HG03097 (cell line): ENCODE measurements around the gene PDIA4.
"Not testable (repeated sequence)": the region's sequence is repeated elsewhere in the genome, so short reads cannot be mapped to it uniquely, and the experiment has no call there.

Experiments used
- ATAC-seq: cut with Tn5 transposase; IDR thresholded peaks from one replicate; pipeline ENCODE4 v1.9.1; 2021; ENCODE audit not compliant: unreplicated experiment, low FRiP score

Gene PDIA4, protein sequence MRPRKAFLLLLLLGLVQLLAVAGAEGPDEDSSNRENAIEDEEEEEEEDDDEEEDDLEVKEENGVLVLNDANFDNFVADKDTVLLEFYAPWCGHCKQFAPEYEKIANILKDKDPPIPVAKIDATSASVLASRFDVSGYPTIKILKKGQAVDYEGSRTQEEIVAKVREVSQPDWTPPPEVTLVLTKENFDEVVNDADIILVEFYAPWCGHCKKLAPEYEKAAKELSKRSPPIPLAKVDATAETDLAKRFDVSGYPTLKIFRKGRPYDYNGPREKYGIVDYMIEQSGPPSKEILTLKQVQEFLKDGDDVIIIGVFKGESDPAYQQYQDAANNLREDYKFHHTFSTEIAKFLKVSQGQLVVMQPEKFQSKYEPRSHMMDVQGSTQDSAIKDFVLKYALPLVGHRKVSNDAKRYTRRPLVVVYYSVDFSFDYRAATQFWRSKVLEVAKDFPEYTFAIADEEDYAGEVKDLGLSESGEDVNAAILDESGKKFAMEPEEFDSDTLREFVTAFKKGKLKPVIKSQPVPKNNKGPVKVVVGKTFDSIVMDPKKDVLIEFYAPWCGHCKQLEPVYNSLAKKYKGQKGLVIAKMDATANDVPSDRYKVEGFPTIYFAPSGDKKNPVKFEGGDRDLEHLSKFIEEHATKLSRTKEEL

DNA sequence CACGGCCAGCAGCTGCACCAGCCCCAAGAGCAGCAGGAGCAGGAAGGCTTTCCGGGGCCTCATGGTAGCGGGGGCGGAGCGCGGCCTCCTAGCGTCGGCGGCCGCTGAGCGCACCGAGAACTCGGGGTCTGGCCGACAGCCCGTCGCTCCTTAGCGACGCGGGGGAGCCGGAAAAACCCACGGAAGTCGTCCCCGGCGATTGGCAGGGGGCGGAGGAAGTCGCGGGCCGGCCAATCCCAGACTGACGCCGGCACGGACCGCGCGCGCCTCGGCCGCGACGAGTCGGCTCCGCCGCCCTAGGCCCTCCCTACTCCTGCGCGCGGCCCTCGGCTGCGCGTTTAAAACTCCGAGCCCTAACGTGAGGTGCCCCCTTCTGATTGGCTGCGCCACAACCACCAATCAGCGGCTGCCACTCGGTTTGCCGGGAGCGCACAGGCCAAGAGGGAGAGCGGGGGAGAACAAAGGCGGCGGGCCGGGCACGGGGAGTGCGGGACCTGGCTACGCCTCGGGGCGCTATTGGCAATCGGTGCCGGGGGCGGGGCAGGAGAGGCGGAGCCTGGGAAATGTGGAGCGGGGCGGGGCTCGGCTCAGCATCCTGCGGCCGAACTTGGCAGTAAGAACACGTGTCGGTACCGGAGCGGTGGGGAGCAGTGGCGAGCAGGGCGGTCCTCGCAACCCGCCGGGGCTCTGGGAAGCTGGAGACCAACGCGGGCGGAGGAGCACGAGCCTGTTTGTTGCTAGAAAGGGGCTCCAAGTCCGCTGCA is at the start of gene PDIA4:
Gene PDIA4 (minus strand): TSS at position 160 of the 764 bp plus-strand sequence. CDS start 97 bp downstream, at position 63.
- peak; percentile 94 for ATAC-seq

DNA sequence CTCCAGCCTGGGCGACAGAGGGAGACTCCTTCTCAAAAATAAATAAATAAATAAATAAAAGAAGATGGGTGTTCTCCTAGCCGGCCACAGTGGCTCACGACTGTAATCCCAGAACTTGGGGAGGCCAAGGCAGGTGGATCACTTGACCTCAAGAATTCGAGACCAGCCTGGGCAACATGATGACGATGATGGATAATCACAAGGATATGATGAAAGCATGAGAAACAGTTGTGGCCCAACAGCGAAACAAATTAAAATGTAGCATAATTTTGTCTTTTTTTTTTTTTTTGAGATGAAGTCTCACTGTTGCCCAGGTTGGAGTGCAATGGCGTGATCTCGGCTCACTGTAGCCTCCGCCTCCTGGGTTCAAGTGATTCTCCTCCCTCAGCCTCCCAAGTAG is 49.3 kb upstream of the PDIA4 start:
- ATAC-seq = no peak

DNA sequence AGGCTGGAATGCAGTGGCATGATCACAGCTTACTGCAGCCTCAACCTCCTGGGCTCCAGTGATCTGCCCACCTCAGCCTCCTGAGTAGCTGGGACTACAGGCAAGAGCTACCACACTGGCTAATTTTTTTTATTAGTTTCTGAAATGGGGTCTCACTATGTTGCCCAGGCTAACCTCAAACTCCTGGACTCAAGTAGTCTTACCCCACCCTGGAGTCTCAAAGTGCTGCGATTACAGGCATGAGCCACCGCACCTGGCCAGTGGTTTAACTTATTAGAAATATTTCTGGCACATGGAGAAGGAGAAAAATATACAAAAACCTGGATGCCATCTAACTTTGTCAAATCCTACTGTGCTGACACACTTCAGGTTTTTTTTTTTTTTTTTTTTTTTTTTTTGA is 47.0 kb upstream of the PDIA4 start:
- ATAC-seq = no peak

DNA sequence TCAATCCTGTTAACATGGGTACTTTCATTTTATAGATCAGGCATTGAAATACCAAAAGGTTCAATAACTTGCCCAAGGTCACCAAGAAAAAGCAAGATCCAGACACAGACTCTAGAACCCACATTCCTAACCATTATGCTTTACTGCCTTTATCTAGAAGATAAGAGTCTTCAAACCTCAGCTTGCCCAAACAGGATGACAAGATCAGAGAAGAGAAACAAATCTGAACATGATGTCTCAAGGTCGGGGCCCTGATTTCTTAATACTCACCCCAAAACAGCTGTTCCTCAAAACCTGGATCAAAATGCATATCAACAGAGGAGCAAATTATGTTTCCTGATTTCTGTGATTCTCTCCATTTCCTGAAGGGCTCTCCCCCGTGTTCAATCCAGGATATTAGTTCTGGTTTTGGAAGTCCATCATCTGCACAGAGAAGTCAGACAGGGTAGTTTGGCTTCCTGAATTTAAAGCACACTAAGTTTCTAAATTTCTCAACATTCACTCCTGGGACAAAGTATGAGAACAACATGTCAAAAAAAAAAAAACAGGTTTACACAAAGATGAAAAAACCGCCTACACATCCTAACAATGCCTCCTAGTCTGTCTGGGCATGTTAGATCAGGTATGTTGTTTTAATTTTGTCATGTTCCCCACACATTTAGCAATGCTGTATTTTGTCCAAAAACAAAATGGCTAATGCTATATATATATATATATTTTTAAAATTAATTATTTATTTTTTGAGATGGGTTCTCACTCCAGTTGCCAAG is 46.0 kb upstream of the PDIA4 start:
- ATAC-seq = no peak

DNA sequence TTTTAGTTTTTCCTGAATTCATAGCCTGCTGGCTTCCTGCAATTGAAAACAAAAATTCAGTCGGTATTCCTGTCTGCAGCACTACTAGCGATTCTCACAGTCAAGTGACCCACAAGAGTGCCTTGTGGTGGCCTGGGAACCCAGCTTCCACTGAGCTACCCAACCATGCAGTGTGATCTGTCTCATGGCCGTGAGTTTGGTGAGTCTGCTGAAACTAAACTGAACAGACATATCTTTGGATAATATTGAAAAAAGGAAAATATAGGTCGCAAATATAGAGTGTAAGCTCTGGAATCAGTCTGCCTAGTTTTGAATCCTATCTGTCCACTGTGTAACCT is 44.1 kb upstream of the PDIA4 start:
- ATAC-seq = no peak

DNA sequence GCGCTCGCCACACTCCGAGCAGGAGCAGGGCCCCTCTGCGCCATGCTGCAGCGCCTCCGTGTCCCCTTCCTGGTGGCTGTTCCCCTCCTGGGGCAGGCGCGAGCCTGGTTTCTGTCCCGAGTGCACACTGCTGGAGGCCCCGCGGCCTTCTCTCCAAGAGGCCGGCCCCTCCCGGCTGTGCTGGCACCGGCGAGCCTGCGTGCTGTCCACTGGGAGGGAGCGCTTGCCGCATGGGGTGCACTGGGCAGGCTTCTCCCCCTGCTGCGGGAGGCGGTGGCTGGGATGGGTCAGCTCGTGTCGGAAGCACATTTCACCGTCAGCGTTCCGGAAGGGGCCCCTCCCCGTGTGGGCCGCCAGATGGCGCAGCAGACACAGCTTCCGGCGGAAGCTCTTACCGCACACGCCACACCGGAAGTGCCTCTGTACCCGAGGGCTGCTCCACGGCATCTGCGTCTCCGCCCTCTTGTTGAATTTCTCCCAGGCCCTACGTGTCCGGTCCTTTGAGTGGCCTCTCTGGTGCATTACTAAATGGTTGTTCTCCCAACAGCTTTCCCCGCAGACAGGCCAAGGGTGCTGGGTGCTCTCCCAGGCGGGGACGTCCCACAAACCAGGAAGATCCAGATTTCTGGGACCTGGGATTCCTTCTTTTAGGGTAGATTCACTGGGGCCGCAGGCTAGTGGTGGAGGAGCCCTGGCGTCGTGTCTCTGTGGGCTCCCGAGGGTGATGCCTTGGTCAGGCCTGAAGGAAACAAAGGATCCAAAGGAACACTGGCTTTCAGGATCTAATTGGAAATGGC is 43.5 kb upstream of the PDIA4 start:
- no peak for ATAC-seq

DNA sequence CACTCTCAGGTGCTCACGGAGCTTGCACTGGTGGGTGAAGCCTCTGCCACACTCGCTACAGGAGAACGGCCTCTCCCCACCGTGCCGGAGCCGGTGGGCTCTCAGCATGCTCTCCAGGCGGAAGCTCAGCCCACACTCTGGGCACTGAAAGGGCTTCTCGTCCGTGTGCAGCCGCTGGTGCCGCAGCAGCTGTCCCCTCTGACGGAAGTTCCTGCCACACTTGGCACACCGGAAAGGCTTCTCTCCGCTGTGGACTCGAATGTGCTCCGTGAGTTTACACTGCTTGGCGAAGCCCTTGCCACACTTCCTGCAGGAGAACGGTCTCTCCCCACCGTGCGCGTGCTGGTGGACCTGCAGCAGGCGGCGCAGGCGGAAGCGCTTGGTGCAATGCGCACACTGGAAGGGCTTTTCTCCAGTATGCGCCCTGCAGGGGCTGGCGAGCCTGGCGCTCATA is 42.9 kb upstream of the PDIA4 start:
- ATAC-seq = no peak

DNA sequence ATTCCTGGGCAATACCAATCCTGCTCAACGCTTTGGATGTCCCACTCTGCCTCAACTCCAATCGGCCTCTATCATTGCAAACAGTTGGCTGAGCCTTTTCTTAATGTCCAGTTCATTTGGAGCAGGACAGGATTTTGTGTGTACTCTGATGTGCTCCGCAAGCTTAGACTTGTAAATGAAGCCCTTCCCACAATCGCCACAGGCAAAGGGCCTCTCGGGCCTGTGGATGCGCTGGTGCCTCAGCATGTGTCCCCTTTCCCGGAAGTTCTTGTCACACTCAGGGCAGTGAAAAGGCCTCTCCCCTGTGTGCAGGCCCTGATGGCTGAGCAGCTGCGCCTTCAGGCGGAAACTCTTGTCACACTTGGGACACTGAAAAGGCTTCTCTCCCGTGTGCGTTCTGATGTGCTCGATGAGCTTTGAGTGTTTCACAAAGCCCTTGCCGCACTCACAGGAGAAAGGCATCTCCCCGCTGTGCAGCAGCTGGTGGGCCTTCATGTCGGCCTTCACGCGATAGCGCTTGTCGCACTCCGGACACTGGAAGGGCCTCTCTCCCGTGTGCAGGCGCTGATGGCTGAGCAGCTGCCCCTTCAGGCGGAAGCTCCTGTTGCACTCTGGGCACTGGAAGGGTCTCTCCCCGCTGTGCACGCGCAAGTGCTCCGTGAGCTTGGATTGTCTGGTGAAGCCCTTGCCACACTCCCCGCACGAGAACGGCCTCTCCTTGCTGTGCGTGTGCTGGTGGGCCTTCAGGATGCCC is 42.2 kb upstream of the PDIA4 start:
- ATAC-seq = no peak

DNA sequence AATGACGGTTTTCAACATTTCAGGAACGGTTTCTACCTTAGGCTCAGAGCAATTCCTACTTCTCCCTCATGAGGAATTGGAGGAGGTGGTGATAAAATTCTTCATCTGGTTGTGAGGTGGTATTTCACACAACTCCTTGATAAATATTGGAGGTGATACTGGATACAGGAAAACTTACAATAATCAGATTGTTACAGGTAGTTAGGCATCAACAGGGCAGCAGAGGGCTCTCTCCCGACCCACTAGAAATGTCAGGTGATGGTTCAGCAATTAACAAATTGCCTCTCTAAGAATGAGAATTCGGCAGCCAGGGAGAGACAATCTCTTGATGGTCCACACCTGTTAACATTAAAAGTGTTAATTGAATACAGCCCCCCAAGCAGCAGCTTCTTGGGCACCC is 39.6 kb upstream of the PDIA4 start:
- no peak for ATAC-seq

DNA sequence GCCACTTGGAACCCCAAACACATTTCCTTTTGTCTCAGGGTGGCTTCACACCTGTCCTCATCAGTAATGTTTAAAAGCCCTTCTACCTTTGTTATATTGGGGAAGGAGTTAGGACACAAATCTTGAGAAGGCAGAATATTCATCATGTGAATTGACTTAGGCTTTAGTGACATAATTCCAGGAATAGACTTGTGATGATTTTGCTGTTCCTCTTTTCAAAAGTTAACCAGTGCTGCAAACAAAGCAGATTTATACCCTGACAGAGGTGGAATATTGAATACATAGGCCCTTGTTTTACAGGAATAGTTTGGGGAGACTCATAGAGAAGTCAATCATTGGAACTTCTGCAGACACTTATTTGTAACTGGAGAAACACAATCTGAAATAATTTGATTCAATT is 35.2 kb upstream of the PDIA4 start:
- no peak for ATAC-seq

DNA sequence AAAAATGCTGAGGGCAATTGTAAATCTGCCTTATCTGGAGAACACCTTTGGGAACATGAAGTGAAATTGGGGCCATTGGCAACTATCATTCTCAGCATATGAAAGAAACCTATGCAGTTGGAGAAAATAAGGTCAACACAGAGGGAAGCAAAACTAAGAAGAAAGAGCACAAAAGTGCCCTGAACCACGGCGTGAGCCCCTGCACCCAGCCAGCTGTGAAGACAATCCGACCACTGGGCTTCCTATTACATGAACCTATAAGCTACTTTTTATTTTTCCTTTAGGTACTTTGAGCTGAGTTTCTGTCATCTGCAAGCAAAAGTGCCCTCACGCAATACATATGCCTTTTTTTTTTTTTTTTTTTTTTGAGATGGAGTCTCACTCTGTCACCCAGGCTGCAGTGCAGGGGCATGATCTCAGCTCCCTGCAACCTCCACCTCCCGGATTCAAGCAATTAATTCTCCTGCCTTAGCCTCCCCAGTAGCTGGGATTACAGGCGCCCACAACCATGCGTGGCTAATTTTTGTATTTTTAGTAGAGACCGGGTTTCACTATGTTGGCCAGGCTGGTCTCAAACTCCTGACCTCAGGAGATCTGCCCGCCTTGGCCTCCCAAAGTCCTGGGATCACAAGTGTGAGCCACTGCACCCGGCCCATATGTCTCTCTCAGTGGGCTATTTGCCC is 34.1 kb upstream of the PDIA4 start:
- ATAC-seq = not testable (repeated sequence)

DNA sequence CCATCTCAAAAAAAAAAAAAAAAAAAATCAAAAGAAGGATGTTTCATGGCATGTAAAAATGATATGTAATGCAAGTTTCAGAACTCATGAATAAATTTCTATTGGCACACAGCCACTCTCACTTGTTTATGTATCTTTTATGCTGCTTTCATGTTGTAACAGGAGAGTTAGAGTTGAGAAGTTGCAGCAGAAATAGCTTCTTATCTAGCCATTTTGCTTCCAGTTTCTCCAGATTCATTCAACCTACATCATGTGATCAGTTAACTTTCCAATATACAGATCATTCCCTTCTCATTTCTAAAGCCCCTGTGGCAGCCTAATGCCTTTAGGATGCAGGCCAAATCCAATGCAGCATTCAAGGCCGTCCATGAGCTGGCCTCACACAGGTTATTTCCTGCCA is 31.9 kb upstream of the PDIA4 start:
- ATAC-seq = no peak

DNA sequence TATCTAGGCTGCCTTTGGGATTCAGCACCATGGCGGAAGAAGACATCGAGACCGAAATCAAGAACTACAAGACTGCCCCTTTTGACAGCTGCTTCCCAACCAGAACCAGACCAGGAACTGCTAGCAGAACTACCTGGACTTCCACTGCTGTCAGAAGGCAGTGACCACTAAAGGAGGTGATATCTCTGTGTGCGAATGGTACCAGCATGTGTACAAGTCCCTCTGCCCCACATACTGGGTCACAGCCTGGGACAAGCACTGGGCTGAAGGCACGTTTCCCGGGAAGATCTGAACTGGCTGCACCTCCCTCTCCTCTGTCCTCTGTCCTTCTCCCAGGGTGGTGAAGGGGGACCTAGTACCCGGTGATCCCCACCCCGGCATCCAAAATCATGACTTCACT is 25.6 kb upstream of the PDIA4 start:
- ATAC-seq = no peak

DNA sequence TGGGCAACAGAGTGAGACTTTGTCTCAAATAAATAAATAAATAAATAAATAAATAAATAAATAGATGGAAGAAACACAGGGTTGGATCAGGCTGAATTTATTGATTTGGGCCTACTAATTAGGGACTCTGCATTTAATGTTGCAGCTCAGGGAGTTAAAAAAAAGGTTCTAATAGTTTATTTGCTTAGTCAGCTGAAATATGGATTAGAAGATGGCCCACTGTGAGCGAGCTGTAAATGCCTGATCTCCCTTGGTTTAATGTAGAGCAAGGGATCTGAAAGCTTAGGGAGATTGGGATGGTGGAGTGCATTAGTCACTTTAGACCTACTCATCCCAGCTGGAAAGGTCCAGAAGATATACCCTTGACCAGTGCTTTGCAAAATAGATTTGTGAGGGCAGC is 25.1 kb upstream of the PDIA4 start:
- no peak for ATAC-seq

DNA sequence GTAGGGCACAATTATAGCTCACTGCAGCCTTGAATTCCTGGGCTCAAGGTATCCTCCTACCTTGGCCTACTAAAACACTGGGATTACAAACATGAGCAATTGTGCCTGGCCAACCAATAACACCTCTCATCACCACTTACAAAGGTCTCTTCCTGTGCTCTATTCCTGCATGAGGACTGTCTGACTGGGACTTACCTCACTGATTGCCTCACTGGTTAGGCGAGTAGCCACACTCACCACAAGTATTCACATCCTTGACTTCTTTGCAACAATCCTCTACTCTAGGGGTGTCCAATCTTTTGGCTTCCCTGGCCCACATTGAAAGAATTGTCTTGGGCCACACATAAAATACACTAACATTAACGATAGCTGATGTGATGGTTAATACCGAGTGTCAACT is 22.6 kb upstream of the PDIA4 start:
- no peak for ATAC-seq

DNA sequence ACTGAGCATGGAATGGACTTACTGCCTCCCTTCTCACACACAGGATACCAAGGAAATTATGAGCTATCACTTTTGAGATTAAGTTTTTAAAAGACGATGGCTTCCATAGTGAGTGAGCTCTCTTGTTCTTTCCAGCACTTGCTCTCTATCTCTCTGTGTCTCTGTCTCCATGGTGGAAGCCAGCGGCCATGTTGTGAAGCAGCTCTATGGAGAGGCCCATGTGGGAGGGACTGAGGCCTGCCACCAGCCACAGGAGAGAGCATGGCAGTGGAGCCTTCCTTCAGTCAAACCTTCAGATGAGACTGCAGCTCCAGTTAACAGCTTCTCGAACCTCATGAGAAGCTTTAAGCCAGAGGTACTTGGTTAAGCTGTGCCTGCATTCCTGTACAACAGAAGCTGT is 20.5 kb upstream of the PDIA4 start:
- ATAC-seq = no peak

DNA sequence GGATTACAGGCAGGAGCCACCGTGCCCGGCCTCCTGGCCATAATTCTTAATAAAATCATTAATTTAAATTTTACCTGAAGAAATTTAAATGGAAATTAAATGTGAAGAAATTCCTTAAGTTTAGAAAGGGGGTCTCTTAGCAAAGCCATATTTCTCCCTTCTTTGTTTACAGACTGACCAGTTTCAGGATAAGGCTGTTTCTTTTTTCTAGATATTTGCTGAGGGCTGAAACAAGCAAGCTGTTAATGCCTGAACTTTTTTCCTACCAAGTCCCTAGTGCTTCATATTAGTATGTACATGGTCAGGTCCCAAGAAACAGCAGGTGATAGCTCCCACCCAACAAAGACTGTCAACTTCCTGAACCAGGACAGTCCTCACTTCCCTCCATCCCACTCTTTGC is 18.1 kb upstream of the PDIA4 start:
- no peak for ATAC-seq

DNA sequence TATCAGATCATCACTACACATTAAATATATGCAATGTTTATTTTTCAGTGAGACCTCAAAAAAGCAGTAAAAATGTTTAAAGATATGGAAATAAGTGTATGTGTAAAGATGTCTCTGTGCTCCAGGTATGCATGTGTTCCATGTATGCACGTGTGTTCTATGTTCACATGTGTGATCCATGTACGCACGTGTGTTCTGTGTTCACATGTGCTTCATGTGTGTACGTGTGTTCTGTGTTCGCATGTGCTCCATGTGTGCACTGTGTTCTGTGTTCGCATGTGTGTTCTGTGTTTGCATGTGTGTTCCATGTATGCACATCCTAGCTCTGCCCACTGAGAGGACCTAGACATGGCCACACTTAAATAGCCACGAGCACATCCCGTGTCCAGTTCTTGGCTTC is 15.6 kb upstream of the PDIA4 start:
- no peak for ATAC-seq

DNA sequence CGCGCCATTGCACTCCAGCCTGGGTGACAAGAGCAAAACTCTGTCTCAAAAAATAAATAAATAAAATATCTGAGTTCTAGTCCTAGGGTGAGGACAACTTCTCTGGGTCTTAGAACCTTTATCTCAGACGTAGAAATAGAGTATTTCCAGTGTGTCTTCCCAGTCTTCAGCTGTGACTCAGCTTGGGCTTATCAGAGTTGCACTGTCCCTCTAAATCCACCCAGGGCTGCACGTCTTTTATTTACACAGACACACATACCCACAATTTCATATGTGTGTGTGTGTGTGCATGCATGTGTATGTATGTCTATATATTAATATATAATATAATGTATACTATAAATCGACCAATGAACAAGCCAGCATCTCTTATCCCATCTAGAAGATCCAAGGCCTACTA is 13.0 kb upstream of the PDIA4 start:
- ATAC-seq = no peak
